Measurements from ENCODE around the gene ARL6IP4.

Gene ARL6IP4

GRCh38 chr12:122975790-122976647, 4.5 kb upstream of the ARL6IP4 start:
- TF ChIP-seq CTCF (IDR thresholded peaks at IDR 0.05): no peak

DNA sequence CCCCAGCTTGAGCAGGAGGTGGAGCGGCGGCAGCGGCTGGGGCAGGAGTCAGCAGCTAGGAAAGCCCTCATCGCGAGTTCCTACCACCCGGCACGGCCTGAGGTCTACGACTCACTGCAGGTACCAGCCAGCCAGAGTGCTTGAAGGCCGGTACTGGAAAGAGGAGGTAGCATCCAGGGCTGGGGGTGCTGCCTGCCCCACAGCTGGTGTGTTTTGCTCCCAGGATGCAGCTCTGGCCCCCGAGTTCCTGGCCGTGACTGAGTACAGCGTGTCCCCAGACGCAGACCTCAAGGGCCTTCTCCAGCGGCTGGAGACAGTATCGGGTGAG, 3.9 kb upstream of the ARL6IP4 start:
- Mint-ChIP-seq H3K27ac (no peak overlapping the region), H3K27me3 (ENCODE audit: low read depth, poor library complexity) (no peaks in the 10 kb centered on the region), H3K4me1 (peaks cover 44% of the 10 kb centered on the region), H3K4me3 (peak overlapping the region; percentile 96), H3K36me3 (ENCODE audit: low read depth) (no peaks in the 10 kb centered on the region), H3K9me3 (no peaks in the 10 kb centered on the region)
- no peak for DNase-seq
- TF ChIP-seq CTCF (IDR thresholded peaks at IDR 0.05): no peak

More at GRCh38 chr12:122975790-122976647, 4.5 kb upstream of the ARL6IP4 start:
- Mint-ChIP-seq H3K9me3 (no peaks in the 10 kb centered on the region), H3K4me3 (peak overlapping the region; percentile 96), H3K27me3 (ENCODE audit: low read depth, poor library complexity) (no peaks in the 10 kb centered on the region), H3K27ac (peak overlapping the region; percentile 19), H3K36me3 (ENCODE audit: low read depth) (no peaks in the 10 kb centered on the region), H3K4me1 (peaks cover 38% of the 10 kb centered on the region)
- peak; percentile 4 for DNase-seq

DNA sequence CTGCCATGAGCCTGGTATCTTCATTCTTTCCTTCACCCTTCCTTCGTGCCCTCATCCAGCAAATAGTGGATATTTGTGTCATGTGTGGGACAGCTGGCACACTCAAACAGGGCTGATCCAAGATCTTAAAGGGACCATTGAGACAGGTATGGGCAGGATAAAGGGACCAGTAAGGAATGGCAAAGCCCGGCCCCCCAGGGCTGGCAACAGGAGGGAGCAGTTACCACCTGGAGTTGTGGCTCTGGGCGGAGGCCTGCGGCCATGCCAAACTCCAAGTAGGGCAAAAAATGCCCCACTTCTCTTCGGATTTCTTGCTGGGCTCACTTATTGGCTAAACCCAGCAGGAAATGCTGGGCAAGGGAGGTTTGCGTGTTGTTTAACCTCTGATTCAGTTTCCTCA, 3.3 kb upstream of the ARL6IP4 start:
- Mint-ChIP-seq H3K36me3 (ENCODE audit: low read depth) (no peaks in the 10 kb centered on the region), H3K27ac (no peak overlapping the region), H3K27me3 (ENCODE audit: low read depth, poor library complexity) (no peaks in the 10 kb centered on the region), H3K4me1 (peaks cover 47% of the 10 kb centered on the region), H3K4me3 (peak overlapping the region; percentile 68), H3K9me3 (no peaks in the 10 kb centered on the region)
- no peak for TF ChIP-seq CTCF (IDR thresholded peaks at IDR 0.05)
- no peak for DNase-seq

GRCh38 chr12:122977655-122978392, 2.7 kb upstream of the ARL6IP4 start:
- TF ChIP-seq CTCF (IDR thresholded peaks at IDR 0.05): no peak
- Mint-ChIP-seq H3K4me1 (peaks cover 51% of the 10 kb centered on the region), H3K9me3 (no peaks in the 10 kb centered on the region), H3K36me3 (ENCODE audit: low read depth) (no peaks in the 10 kb centered on the region), H3K4me3 (peak overlapping the region; percentile 28), H3K27ac (peak overlapping the region; percentile 25), H3K27me3 (ENCODE audit: low read depth, poor library complexity) (no peaks in the 10 kb centered on the region)
- no peak for DNase-seq

DNA sequence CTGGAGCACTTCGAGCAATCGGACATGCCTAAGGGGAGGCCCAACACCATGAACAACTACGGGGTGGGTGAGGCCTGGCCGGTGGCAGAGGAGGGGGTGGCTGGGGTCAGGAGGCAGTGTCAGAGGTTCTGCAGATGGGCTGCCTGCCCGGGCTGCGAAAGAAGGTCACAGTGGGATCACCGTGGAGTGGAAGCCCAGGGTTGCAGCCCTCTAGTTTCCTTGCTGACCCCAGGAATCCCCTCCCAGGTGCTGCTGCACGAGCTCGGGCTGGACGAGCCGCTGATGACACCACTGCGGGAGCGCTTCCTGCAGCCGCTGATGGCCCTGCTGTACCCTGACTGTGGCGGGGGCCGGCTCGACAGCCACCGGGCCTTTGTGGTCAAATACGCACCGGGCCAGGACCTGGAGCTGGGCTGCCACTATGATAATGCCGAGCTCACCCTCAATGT, 1.9 kb upstream of the ARL6IP4 start:
- Mint-ChIP-seq H3K27ac (no peak overlapping the region), H3K4me3 (peak overlapping the region; percentile 28), H3K36me3 (ENCODE audit: low read depth) (no peaks in the 10 kb centered on the region), H3K9me3 (no peaks in the 10 kb centered on the region), H3K4me1 (peaks cover 59% of the 10 kb centered on the region), H3K27me3 (ENCODE audit: low read depth, poor library complexity) (no peaks in the 10 kb centered on the region)
- peak; percentile 4 for DNase-seq
- no peak for TF ChIP-seq CTCF (IDR thresholded peaks at IDR 0.05)
